NCI-H82 (cell line): Measurements from ENCODE around the gene TAOK3.
A peak's percentile ranks its signal among the peaks of the same experiment; 100 is the strongest.

Source experiments
- DNase-seq: peaks from one replicate; lab custom pipeline; 2025; lab: John Stamatoyannopoulos, UW

Gene TAOK3

DNA sequence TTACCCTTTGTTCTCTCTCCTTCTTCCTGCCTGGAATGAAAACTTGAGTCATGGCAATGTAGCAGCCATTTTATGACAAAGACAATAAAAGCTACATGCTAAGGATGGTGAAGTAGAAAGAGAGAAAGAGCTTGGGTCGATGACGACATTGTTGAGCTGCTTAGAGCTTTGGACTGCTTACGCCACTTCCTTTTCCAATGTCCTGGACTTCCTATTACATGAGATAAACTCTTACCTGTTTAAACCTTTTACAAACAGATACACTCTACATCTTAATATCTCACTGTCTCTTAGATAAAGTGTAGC, 166.6 kb downstream of the TAOK3 start:
- DNase-seq = no peak

DNA sequence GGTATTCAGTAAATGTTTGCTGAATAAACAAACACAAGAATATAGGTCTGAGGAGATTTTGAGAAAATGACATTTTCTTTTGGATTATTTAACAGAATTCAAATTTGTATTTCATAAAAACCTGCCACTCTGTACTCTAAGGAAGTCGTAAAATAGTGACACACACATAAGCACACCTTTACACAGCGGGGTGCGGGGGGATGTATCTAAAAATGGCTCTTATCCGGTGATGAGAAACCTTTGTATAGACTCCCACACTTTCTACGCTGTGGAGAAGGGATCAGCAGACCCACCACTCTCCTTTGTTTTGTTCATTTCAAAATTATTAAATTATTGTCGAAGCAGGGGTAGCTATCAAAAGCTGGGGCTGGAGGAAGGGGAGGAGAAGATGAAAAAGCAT, 178.7 kb downstream of the TAOK3 start:
- DNase-seq = no peak

DNA sequence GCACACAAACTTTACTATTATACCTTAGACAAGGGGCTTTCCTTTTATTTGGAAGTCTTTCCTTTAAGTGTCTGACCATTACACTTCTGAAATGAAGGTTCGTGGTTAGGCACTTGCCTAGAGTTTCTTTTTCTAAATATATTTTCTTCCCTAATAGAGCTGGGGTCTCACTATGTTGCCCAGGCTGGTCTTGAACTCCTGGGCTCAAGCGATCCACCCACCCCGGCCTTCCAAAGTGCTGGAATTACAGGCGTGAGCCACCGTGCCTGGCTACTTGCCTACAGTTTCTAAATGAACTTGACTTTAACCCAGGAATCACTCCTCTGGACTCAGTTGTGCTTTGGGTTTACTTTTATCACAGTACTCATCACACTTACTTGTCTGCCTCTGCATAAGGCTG, 179.2 kb downstream of the TAOK3 start:
- no peak for DNase-seq

DNA sequence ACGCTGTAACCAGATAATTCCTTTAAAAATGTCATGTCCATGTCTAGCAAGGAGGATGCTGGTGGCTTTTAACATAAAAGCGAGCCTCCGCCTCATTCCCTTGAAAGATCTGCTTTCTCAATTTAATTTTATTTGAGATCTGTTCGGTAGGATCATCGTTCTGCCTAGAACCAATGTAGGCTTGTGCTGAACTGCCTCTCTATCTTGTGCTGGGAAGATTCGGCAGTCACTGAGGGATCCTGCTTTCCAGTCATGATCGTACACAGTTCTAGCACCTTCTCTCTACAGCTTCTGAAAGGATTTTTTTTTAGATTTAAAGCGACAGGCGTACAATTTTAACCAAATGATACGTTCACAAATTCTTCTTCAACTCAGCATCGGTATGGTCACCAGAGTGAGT, 182.4 kb downstream of the TAOK3 start:
- peak; percentile 49 for DNase-seq

DNA sequence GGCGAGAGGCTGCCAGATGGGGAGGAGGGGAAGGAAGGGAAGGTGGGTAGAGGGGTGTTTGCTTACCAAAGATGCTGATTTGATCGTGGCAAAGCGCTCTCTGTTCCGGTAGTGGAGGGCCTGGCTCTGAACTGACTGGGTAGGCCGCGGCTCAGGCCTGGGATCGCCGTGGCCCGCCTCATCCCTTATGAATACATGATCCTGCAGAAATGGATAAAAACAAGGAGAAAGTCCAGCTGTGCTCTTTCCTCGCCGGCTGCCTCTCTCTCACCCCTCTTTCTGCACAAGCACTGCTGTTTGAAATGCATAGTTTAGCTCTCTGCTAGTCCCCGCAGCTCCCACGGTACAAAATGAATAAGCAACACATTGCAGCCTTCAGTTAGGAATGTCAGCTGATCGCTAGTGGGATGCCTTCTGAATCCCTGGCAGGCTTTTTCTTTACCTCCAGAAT, 182.9 kb downstream of the TAOK3 start:
- DNase-seq = peak; percentile 94

DNA sequence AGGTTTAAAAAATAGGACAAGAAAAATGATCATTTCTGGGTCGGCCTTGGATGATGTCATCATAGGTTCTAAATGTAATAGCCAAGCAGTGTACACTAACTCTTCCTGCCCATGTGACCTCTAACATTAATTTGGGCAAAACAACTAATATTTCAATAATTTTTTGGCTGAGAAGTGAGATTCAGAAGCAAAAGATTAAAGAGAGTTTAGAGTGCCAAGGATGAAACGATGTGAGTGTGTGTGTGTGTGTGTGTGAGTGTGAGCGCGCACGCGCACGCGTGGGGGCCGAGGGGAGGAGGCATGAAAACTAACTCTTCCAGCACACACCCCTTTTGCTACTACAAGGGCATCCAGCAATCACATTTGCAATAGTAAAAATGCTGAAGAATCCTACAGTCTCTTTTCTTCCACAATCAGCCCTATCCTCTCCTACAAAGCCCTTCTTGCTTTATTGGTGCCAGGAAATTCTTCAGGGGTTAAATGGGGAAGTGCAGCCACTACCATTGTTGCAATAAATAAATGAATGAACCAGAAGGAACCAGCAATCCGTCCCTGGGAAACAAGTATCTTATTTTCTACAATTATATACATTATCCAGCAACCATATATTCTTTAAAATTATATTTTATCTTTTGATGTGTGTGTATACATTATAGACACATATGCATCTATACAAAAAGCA, 183.9 kb downstream of the TAOK3 start:
- peak; percentile 58 for DNase-seq

DNA sequence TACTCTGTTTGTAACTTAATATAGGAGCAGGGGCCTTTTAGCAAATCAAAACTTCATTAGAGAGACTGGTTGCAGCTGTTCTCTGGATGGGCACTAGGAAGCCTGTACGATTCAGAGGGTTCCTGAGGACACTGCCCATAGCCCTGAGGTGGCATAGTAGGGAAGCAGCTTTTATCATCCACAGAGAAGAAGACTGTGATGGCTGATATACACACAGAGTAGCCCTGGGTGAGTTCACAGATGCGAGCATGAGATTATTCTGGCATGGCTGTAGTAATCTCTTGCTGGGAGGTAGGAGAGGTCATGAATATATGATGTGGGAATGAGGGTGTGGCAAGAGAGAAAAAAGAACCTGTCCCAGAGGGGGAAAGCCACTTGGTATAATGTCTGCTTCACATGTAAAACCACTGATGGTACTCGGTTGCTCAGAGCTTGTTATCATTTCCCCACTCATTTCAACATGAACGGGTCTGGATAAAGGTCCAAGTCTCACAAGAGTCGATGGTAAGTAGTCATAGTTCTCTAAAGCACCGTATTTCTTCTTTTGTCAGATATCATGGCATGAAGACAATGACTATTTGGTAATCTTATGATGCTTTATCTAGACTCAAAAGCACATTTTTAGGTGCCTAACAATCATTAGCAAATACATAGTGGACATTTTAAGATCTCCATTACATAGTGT, 184.8 kb downstream of the TAOK3 start:
- peak; percentile 64 for DNase-seq

DNA sequence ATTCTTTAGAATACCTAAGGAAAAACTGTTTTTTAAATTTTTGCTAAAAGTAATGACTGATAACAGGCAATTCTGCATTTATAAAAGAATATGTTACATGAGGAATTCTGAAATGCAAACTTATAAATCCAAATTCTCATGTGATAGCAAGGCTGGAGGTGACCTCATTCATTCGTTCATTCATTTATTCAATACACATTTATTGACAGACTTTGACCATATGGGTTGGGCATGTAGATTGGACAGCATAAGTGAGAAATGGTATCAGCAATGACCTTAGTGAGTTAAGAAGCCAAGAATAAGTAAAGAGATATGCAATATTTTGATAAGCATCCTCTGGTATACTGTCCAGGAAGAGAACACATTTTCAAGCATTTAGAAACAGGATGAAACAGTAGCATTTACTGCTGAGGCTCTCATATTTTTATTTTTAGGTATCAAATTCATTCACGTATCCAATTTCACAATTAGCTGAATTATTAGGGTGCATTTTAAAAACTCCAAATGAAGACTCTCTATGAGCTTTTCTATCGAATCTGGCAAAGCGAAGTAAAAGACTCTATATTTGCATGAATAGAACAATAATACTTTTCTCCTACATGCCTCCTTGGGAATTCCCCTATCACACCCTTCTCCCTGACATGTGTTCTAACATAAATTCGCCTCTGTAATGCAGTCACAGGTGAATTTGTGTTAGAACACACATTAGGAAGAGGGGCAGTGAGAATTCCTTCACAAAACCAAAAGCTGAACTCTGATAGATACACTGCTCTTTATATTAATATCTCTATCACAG, 186.9 kb downstream of the TAOK3 start:
- DNase-seq = no peak

DNA sequence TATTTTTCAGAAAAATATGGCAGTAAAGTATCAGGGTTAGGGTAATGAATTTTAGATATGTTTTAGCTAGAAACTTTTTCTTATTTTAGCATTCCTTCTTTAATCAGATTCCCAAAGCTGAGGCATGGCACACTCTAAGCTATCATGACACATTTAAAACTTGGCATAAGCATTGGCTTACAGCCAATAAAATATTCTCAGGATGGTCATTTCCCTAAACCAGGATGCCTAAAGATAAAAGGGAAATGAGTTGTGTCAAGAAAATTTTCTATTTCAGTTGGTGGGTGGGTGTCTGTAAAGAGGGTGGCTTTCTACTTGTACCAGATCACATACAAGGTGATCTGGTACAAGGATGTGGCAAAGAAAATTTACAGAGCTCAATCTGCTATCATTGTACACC, 189.0 kb downstream of the TAOK3 start:
- no peak for DNase-seq

DNA sequence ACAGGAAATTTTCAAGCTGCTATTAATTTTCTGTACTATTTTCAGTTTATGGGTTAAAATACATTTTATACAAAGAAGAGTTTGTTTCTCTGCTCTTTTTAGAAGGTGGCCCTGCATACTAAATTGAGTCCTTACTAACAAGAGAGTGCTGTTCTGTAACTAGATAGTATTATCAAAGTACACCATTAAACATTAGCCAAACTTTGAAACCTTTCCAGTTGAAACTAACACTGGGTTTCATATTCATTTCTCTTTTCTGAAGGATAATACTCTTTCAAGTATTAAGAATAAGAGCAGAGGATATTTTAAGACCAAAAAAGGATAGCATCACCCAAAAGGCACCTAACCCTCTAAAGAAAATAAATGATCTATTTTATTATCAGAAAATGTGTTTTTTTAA, 189.6 kb downstream of the TAOK3 start:
- DNase-seq = no peak

DNA sequence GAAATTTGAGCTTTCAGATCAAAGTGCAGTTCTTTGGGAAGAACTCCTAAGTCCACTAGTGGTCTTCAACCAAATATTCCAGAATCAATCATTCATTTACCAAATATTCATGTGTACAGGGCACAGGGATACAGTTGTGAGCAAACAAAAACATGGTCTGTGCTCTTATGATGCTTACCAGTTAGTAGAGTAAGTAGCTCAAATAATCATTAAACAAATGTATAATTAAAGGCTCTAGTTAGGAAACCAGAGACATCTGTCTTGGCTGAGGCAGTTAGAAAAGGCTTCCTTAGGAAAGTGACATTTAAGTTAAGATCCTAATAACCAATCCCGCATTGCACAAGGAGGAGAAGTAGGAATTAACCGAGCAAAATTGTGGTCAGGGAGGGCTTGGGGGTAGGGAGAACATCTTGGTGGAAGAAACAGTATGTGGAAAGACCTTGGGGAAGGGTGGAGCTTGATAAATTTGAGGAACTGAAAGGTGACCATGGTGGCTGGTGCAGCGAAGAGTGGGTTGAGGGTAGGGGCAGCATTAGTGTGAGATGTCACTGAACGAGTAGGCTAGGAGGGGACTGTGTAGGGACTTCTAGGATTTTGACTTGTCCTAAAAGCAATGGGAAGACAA, 196.8 kb downstream of the TAOK3 start:
- DNase-seq = no peak

DNA sequence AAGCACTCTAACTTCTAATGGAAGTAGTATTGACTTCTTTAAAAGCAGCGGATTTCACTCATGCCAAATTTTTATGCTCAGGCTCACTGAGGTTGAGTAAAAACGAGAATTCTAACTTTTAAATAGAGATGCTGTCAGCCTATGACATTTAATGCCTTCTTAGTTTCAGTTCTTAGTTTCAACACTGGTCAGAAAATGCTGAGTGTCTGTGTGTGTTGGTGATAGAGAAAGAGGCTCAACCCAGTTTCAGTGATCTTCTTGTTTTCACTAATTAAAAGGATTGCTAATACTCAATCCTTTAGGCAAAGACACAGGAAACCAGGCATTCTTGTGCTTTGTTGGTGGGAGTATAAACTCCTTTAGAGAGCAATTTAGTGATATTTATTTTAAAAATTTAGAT, 205.8 kb downstream of the TAOK3 start:
- no peak for DNase-seq

DNA sequence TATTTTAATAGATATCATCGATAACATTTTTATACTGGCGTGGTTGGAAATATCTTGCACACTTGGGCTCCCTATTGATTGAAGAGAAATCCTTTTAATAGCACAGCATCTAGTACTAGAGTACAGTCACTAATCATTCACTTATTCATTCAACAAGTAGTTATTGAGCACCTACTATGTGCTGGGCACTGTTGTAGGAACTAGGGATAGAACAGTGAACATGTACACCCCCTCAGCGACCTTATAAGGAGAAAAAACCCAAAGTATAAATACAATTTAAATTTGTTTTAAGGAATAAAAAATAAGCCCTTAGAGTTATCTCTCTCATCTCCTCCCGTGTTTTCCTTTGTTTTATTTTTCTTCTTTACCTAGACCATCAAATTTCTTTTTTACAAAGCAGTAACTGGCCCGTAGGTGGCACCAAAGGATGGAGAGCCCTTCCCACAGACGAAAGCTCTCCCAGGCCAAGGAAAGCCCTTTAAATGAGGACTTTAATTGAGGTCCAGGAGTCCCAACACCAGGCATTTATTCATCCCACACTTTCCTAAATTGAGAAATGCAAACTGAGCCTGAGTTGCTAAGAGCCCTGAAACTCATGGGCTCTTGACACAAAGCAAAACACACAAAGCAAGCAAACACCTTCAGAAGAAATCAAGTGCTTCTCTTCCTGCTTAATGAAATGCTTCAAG, 207.8 kb downstream of the TAOK3 start:
- peak; percentile 56 for DNase-seq

DNA sequence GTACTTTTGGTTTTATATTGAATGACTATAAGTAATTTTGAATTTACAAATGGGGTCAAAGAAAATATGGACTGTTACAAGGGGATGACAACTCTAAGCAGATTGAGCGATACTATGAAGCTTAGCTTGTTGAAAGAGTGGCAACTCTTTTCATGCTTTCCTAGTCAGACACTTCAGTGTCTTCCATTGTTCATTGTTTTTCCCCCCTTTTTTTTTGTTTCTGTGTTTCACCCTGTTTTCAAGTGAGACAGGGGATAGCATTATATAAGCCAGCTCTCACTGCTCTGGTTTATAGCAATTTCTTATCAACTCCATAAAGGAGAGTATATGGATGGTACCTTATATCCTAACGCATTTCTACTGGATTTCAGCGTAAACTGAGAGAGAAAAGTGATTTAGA, 212.2 kb downstream of the TAOK3 start:
- DNase-seq = no peak

DNA sequence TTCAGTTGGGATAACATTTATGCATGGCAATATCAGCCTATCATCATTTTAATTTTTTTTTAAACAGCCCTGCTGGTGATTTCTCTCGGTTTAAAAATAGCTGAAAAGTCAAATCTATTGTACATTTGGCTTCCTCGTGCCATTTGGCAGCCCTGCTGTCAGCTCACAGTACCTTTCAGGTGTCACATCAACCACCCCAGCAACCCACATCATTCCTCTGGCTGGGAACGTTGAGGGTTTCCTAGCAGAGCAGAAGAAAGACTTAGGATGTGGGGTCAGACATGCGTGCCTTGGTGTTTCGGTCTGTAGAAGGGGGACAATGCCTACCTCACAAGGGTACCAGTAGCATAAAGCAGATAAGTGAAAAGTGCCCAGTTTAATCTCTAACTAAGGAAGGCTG, 221.0 kb downstream of the TAOK3 start:
- DNase-seq = no peak

DNA sequence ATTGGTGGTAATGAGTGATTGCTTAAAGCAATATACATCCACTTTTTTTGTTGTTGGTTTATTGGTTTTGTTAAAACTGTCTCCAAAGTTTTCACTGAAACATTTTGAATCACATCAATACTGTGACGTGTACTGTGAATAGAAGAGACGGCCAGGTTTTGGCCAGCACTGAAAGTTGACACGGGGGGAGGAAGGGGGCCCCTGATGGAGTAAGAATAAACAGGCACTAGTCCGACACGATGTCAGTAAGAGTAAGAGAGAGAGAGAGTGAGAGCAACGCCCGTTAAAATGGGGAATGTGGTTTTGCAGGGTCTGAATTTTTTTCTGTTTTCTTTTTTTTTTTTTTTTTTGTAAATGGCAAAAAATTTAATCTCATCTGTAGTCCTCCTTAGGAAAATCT, 222.1 kb downstream of the TAOK3 start:
- no peak for DNase-seq

DNA sequence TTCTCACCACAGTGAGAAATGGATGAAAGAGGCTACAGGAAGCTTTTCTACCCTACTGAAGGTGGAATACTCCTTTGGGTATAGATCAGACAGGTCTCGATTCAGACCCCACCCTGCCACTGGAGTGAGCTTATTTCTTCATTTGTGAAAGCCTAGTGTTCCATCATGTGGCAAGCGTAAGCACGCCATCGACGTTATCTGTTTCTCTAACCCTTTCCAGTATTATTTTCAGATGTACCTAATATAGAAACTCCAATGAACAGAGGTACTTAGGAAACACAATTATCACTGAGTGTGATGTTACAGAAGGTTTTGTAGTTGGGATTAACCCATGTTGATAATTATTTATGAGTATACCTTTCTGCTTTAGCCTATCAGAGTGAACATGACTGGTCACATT, 224.4 kb downstream of the TAOK3 start:
- no peak for DNase-seq

DNA sequence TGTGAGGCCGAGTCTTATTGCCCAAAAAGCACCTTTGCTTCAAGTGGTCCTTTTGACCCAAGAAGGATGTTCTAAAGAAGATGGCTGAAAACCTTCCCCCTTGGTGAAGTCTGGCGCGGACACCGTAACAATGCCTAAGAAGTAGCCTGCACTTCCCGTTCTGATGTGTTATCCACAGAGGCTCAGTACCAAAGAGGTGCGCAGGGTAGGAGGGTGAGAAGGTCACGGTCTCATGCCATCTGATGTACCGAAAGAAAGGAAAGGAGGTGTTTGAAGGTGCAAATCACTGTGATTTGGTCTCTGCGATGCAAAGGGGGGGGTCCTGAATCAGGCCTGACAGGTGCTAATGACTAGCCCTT, 226.9 kb downstream of the TAOK3 start:
- no peak for DNase-seq

DNA sequence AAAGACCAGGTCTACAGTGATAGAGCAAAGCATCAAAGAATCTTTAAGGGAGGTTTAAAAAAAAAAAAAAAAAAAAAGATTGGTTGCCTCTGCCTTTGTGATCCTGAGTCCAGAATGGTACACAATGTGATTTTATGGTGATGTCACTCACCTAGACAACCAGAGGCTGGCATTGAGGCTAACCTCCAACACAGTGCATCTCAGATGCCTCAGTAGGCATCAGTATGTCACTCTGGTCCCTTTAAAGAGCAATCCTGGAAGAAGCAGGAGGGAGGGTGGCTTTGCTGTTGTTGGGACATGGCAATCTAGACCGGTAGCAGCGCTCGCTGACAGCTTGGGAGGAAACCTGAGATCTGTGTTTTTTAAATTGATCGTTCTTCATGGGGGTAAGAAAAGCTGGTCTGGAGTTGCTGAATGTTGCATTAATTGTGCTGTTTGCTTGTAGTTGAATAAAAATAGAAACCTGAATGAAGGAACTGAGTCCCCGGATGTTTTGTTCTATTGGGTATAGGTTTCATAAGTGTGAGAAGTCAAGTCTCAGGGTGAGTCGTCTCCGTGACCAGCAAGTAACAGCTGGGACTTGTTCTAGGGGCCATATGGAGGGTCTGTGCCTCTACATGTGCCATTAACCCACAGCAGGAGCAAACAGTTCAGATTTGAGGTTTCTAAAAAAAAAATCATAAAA, 227.5 kb downstream of the TAOK3 start:
- DNase-seq = no peak

DNA sequence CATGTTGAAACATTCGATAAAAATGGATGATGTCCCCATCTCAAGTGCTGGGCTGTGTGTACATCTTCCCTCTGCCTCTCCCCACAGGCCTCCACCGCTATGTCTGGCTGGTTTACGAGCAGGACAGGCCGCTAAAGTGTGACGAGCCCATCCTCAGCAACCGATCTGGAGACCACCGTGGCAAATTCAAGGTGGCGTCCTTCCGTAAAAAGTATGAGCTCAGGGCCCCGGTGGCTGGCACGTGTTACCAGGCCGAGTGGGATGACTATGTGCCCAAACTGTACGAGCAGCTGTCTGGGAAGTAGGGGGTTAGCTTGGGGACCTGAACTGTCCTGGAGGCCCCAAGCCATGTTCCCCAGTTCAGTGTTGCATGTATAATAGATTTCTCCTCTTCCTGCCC, 228.2 kb downstream of the TAOK3 start:
- DNase-seq = no peak

DNA sequence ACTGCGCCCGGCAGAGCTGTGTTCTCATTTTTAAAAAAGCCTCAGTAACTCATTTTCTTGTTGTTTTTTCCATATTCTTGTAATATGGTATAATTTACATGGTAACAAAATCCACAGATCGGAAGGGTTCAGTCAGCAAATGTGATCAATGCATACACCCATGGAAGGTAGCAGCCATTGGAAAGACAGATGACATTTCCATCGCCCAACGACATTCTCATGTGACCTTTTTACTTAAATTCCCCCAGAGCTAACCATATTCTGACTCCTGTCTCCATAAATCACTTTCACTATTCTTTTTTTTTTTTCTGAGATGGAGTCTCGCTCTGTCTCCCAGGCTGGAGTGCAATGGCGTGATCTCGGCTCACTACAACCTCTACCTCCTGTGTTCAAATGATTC, 231.9 kb downstream of the TAOK3 start:
- no peak for DNase-seq
